Activated effector memory CD4-positive, alpha-beta T cell treated with anti-CD3 and anti-CD28 coated beads, Interleukin-2, amount 50 U/mL, for 16 hours (primary cell): ENCODE results near the gene MAP2K7.
"Not testable (repeated sequence)": the region's sequence is repeated elsewhere in the genome, so short reads cannot be mapped to it uniquely, and the experiment has no call there.

Experiments
- DNase-seq: peaks from one replicate; pipeline ENCODE4 v3.0.0-alpha.2; 2020

The MAP2K7 gene

GRCh38 chr19:7908742-7909461 is 5.2 kb downstream of the MAP2K7 start:
- no peak for DNase-seq

GRCh38 chr19:7909471-7910067 is 5.9 kb downstream of the MAP2K7 start:
- DNase-seq, result no peak

GRCh38 chr19:7910321-7911161 is 6.9 kb downstream of the MAP2K7 start:
- no peak for DNase-seq

GRCh38 chr19:7911508-7912143 is 7.9 kb downstream of the MAP2K7 start:
- DNase-seq, result no peak

- DNase-seq, result no peak
These were observed 8.5 kb downstream of the MAP2K7 start for GRCh38 chr19:7912144-7912696.

- DNase-seq, result no peak
These were observed 9.3 kb downstream of the MAP2K7 start for GRCh38 chr19:7912697-7913564.

GRCh38 chr19:7913652-7914051 is 10.0 kb downstream of the MAP2K7 start:
- no peak for DNase-seq

GRCh38 chr19:7914099-7914498 is 10.4 kb downstream of the MAP2K7 start:
- DNase-seq, result no peak

GRCh38 chr19:7914598-7915045 is 10.9 kb downstream of the MAP2K7 start, which contains the start of gene TGFBR3L:
Gene TGFBR3L (plus strand): TSS chr19:7914830.
- no peak for DNase-seq

- DNase-seq, result no peak
These were observed 11.8 kb downstream of the MAP2K7 start for GRCh38 chr19:7915250-7916102.

GRCh38 chr19:7916103-7916954 is 12.7 kb downstream of the MAP2K7 start:
- peak; percentile 85 for DNase-seq

GRCh38 chr19:7916955-7917266 is 13.2 kb downstream of the MAP2K7 start:
- no peak for DNase-seq

GRCh38 chr19:7917267-7918061 is 13.8 kb downstream of the MAP2K7 start:
- peak; percentile 85 for DNase-seq

GRCh38 chr19:7918062-7918614 is 14.5 kb downstream of the MAP2K7 start:
- DNase-seq, result not testable (repeated sequence)

- no peak for DNase-seq
These were observed 15.1 kb downstream of the MAP2K7 start for GRCh38 chr19:7918615-7919421.

- DNase-seq, result peak; percentile 98
These were observed 16.2 kb downstream of the MAP2K7 start, which contains the start of gene SNAPC2 for GRCh38 chr19:7919610-7920518. Gene SNAPC2 (plus strand): TSS chr19:7920338. CDS start chr19:7920367, 29 bp downstream.
